Caki2 (cell line): ENCODE data around the gene RNF207. TPM values are rescaled to one million over a fixed set of nuclear protein-coding genes. Genes with fewer than 3 reads are reported as not detected.

ENCODE experiments used
- total RNA-seq: library from RNA; depleted of rRNA; stranded (reverse); fragments of >200 nt; shearing (Covaris generic); gene quantifications from 2 replicates; pipeline ENCODE4 v1.2.3, GENCODE V29; 2014; ENCODE audit warnings: low replicate concordance; rRNA removed

Gene RNF207
- total RNA-seq, 1 experiment from 2014 or later: 29.2 TPM

Other genes starting within 250 kb of the RNF207 start
- gene NPHP4, start 213.7 kb upstream of the RNF207 start, total RNA-seq: 3.5 and 6.1 TPM in 2 replicates
- 2.0 and 6.6 TPM in 2 replicates for gene KCNAB2, start 160.2 kb upstream of the RNF207 start, total RNA-seq
- gene CHD5, start 25.8 kb upstream of the RNF207 start, total RNA-seq: not detected in 2 replicates
- gene RPL22, start 6.5 kb upstream of the RNF207 start, total RNA-seq: 206 and 215 TPM in 2 replicates
- gene ICMT, start 29.8 kb downstream of the RNF207 start, total RNA-seq: 90.4 and 90.5 TPM in 2 replicates
- not detected in 2 replicates for gene HES3, start 38.1 kb downstream of the RNF207 start, total RNA-seq
- 2.4 and 2.9 TPM in 2 replicates for gene GPR153, start 55.0 kb downstream of the RNF207 start, total RNA-seq
- 145 and 177 TPM in 2 replicates for gene ACOT7, start 187.6 kb downstream of the RNF207 start, total RNA-seq
- 1.5 and 1.8 TPM in 2 replicates for gene HES2, start 213.8 kb downstream of the RNF207 start, total RNA-seq
- gene ESPN, start 218.7 kb downstream of the RNF207 start, total RNA-seq: 4.8 and 6.9 TPM in 2 replicates